Measurements from ENCODE around the gene CTIF.

DNA sequence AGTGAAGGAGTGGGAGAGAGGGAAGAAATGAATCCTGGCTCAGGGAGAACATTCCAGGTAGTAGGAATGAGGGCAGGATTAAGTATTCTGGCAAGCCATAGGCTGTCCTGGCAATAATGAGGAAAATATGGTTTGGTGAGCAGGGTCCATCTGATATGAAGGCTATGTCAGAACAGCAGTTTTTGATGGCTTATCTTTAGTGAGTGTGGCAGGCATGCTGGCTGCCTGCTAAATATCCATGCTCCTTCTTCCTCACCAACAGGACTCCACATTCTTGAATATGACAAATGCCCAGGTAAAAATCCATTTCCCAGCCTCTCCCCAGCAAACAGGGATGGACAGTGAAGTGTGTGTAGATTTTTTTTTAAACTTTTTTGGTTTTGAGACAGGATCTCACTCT lies 13.2 kb upstream of the CTIF start:
- TF ChIP-seq, protein P1, sequence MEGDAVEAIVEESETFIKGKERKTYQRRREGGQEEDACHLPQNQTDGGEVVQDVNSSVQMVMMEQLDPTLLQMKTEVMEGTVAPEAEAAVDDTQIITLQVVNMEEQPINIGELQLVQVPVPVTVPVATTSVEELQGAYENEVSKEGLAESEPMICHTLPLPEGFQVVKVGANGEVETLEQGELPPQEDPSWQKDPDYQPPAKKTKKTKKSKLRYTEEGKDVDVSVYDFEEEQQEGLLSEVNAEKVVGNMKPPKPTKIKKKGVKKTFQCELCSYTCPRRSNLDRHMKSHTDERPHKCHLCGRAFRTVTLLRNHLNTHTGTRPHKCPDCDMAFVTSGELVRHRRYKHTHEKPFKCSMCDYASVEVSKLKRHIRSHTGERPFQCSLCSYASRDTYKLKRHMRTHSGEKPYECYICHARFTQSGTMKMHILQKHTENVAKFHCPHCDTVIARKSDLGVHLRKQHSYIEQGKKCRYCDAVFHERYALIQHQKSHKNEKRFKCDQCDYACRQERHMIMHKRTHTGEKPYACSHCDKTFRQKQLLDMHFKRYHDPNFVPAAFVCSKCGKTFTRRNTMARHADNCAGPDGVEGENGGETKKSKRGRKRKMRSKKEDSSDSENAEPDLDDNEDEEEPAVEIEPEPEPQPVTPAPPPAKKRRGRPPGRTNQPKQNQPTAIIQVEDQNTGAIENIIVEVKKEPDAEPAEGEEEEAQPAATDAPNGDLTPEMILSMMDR (IDR thresholded peaks at IDR 0.05; ENCODE audit: low read length): no peak
- no peak for TF ChIP-seq EZH2 (optimal IDR thresholded peaks at IDR 0.05; ENCODE audit: low read depth, low read length)
- TF ChIP-seq EZH2phosphoT487 (IDR thresholded peaks at IDR 0.05; ENCODE audit: low read length): no peak

Data from MM.1S (cell line).